ENCODE measurements around the gene TAC4.
A peak's percentile ranks its signal among the peaks of the same experiment; 100 is the strongest.

Gene TAC4

GRCh38 chr17:49850772-49851386 is 3.0 kb upstream of the TAC4 start:
- TF ChIP-seq CTCF (IDR thresholded peaks at IDR 0.05) (no peak), ZFX (IDR thresholded peaks at IDR 0.05; ENCODE audit: borderline replicate concordance) (no peak)
- no peak overlapping the region for H3K27ac ChIP-seq

DNA sequence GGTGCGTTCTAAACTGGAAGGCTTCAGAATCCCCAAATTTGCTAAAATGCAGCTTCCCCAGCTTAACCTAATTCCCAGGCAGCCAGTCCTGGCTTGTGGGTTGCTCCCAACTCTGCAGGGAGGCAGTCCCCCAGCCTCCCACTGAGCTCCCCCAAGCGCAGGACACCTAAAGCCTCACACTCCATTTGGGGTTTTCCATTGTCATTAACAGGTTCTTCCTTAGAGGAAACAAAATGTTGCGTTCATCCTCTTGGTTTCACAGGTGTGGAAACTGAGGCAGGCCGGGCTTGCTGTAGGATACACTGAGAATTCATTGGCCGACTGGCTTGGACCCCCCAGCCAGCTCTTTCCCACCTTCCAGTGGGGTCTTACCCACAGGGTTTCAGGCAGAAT is 2.3 kb upstream of the TAC4 start:
- TF ChIP-seq CTCF (IDR thresholded peaks at IDR 0.05) (no peak), ZFX (IDR thresholded peaks at IDR 0.05; ENCODE audit: borderline replicate concordance) (no peak)
- H3K27ac ChIP-seq: no peak overlapping the region

- H3K27ac ChIP-seq: no peak overlapping the region
- no peak for TF ChIP-seq CTCF (IDR thresholded peaks at IDR 0.05)
- no peak for TF ChIP-seq ZFX (IDR thresholded peaks at IDR 0.05; ENCODE audit: borderline replicate concordance)
Measured at GRCh38 chr17:49848739-49849138, 870 bp upstream of the TAC4 start.

DNA sequence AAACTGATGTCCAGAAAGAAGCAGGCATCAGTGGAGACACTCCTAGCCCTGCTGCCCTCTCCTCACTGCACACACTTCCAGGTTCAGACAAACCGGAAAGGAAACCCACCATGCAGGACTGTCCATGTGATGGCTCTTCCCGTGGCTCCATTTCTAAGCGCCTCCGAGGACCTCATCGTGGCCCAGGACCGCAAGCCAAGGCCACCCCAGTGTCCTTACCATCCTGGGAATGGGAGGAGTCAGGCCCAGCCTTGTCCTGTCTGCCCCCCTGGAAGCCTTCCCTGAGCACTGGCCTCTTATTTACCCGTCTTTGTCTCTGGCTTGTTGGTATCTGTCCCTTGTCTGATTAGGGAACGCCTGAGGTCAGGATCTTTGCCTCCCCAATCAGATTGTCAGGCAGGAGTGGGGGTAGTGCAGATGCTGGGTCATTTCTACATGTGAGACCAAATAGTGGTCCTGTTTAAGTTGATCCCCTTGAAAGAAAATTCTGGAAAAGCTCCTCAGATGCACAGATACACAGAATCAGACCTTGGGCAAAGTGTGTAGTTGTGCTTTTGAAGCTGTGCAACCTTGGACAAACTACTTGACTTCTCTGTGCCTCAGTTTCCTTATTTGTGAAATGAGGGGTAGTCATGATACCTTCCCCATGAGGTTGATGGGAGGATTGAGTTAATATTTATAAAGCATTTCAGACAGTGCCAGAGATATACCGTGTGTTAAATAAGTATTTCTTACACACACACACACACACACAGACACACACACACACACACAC is 744 bp downstream of the TAC4 start:
- H3K27ac ChIP-seq: no peak overlapping the region
- no peak for TF ChIP-seq CTCF (IDR thresholded peaks at IDR 0.05)
- no peak for TF ChIP-seq ZFX (IDR thresholded peaks at IDR 0.05; ENCODE audit: borderline replicate concordance)

- TF ChIP-seq CTCF (IDR thresholded peaks at IDR 0.05) (no peak), ZFX (IDR thresholded peaks at IDR 0.05; ENCODE audit: borderline replicate concordance) (no peak)
- no peak overlapping the region for H3K27ac ChIP-seq
Measured at GRCh38 chr17:49845321-49845720, 2.5 kb downstream of the TAC4 start.

- H3K27ac ChIP-seq: no peak overlapping the region
- TF ChIP-seq ZFX (IDR thresholded peaks at IDR 0.05; ENCODE audit: borderline replicate concordance) (no peak), CTCF (IDR thresholded peaks at IDR 0.05) (peak; percentile 73)
Measured at GRCh38 chr17:49843774-49844350, 4.0 kb downstream of the TAC4 start.

DNA sequence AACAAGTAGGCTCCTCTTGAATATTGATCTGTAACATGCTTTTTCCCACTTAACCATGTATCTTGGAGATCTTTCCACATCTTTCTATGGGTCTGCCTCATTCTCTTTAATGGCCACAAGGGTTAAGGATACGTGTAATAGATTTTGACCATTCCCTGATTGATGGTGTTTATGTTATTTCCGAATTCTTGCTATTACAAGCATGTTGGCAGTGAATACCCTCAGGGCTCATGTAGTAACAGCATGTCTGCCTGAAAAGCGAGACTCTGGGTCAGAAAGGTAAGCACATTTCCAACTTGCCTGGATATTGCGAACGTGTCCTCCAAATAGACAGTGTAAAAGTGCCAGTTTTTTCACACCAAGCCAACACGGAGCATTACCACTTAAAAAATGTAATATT is 5.0 kb downstream of the TAC4 start:
- H3K27ac ChIP-seq: no peak overlapping the region
- no peak for TF ChIP-seq CTCF (IDR thresholded peaks at IDR 0.05)
- no peak for TF ChIP-seq ZFX (IDR thresholded peaks at IDR 0.05; ENCODE audit: borderline replicate concordance)
